OCI-LY1 (cell line): ENCODE results near the gene DRAM1.

Experiments
- H2AFZ ChIP-seq: fragments of 200-600 bp; sonication (generic), shearing (Covaris generic); 2 replicates; pipeline ENCODE4 v1.6.0; 2014; ENCODE audit warnings: antibody characterized with exemption, mild to moderate bottlenecking, low read length
- H3F3A ChIP-seq: fragments of 200-600 bp; sonication (generic), shearing (Covaris generic); 2 replicates; pipeline ENCODE4 v1.6.0; 2014; ENCODE audit warnings: mild to moderate bottlenecking, antibody characterized with exemption, low read length, moderate library complexity; ENCODE audit not compliant: insufficient read depth
- H3K27ac ChIP-seq: fragments of 200-600 bp; sonication (generic); 2 replicates; pipeline ENCODE4 v1.5.1; 2014; ENCODE audit warnings: low read length, mixed run types, mild to moderate bottlenecking, low read depth; ENCODE audit not compliant: poor library complexity, severe bottlenecking
- H3K27me3 ChIP-seq: fragments of 200-600 bp; sonication (generic); 2 replicates; pipeline ENCODE4 v1.6.0; 2014; ENCODE audit warnings: antibody characterized with exemption, mild to moderate bottlenecking, low read length, moderate library complexity; ENCODE audit not compliant: insufficient read depth
- H3K36me3 ChIP-seq: fragments of 200-600 bp; sonication (generic); 2 replicates; pipeline ENCODE4 v1.6.1; 2014; ENCODE audit warnings: mild to moderate bottlenecking, antibody characterized with exemption, low read length, moderate library complexity, mixed read lengths; ENCODE audit not compliant: insufficient read depth
- H3K4me1 ChIP-seq: fragments of 200-600 bp; sonication (generic); 2 replicates; pipeline ENCODE4 v1.5.1; 2014; ENCODE audit warnings: mild to moderate bottlenecking, low read length, moderate library complexity; ENCODE audit not compliant: insufficient read depth, severe bottlenecking
- H3K4me2 ChIP-seq: fragments of 200-600 bp; sonication (generic), shearing (Covaris generic); 2 replicates; pipeline ENCODE4 v1.6.1; 2014; ENCODE audit warnings: low read length
- H3K4me3 ChIP-seq: fragments of 200-600 bp; sonication (generic); 2 replicates; pipeline ENCODE4 v1.5.1; 2014; ENCODE audit warnings: low read length, low read depth, mild to moderate bottlenecking, mixed read lengths; ENCODE audit not compliant: poor library complexity, severe bottlenecking
- H3K79me2 ChIP-seq: fragments of 200-600 bp; shearing (Covaris generic); 2 replicates; pipeline ENCODE4 v1.6.1; 2016; ENCODE audit warnings: mixed run types, low read length, mixed read lengths; ENCODE audit not compliant: insufficient read depth
- H3K9ac ChIP-seq: fragments of 200-600 bp; sonication (generic), shearing (Covaris generic); 2 replicates; pipeline ENCODE4 v1.6.1; 2014; ENCODE audit warnings: mild to moderate bottlenecking, low read length, mixed read lengths
- H3K9me2 ChIP-seq: fragments of 200-600 bp; sonication (generic), shearing (Covaris generic); 2 replicates; pipeline ENCODE4 v1.6.1; 2014; ENCODE audit warnings: low read depth, mild to moderate bottlenecking, low read length, mixed read lengths
- H3K9me3 ChIP-seq: fragments of 200-600 bp; shearing (Covaris generic); 2 replicates; pipeline ENCODE4 v1.6.1; 2014; ENCODE audit warnings: low read length, mixed read lengths
- H4K20me1 ChIP-seq: fragments of 200-600 bp; sonication (generic), shearing (Covaris generic); 2 replicates; pipeline ENCODE4 v1.6.0; 2016; ENCODE audit warnings: mild to moderate bottlenecking, low read length; ENCODE audit not compliant: insufficient read depth
- CTCF ChIP-seq: fragments of 200-600 bp; sonication (generic), shearing (Covaris generic); IDR thresholded peaks from 2 replicates; pipeline ENCODE4 v1.5.1; 2017; ENCODE audit warnings: mild to moderate bottlenecking, antibody characterized with exemption, low read length, moderate library complexity, mixed read lengths
- EZH2 ChIP-seq: fragments of 200-600 bp; sonication (generic), shearing (Covaris generic); IDR thresholded peaks from 2 replicates; pipeline ENCODE4 v1.8.0; 2017; ENCODE audit warnings: borderline replicate concordance, mixed run types, mild to moderate bottlenecking, antibody characterized with exemption, low read length, moderate library complexity, mixed read lengths

The DRAM1 gene

GRCh38 chr12:101923045-101923718 is 45.8 kb downstream of the DRAM1 start:
- H4K20me1 ChIP-seq = no peaks in the 10 kb centered on the region
- no peaks in the 10 kb centered on the region for H3K9me3 ChIP-seq
- no peaks in the 10 kb centered on the region for H3F3A ChIP-seq
- H3K4me3 ChIP-seq = no peak overlapping the region
- no peaks in the 10 kb centered on the region for H3K9me2 ChIP-seq
- H3K9ac ChIP-seq = no peak overlapping the region
- no peak overlapping the region for H3K27ac ChIP-seq
- no peaks in the 10 kb centered on the region for H3K27me3 ChIP-seq
- peaks cover 7% of the 10 kb centered on the region for H3K4me1 ChIP-seq
- TF ChIP-seq EZH2 (no peak), CTCF (no peak)
- H2AFZ ChIP-seq = no peak overlapping the region
- H3K36me3 ChIP-seq = no peaks in the 10 kb centered on the region
- H3K4me2 ChIP-seq = no peak overlapping the region
- no peaks in the 10 kb centered on the region for H3K79me2 ChIP-seq

GRCh38 chr12:101924618-101925017 is 47.2 kb downstream of the DRAM1 start:
- H3F3A ChIP-seq = no peaks in the 10 kb centered on the region
- peak overlapping the region; percentile 54 for H3K4me2 ChIP-seq

DNA sequence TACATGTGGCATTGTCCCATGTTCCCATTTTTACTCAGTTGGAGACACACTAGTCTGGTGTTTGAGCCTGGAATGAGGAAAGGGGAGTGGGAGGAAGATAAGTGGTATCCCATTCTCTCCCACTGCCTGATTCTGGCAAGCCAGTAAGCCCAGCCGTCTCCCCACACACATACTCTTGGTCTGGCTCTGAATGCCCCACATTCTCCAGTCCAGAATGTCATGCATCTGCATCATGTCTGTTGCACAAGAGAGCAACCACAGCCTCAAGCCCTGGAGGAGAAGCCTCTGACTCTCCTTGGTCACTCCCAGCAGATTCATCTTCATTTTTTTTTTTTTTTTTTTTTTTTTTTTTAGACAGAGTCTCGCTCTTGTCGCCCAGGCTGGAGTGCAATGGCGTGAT is 48.0 kb downstream of the DRAM1 start:
- Histone ChIP-seq H3K36me3 (no peaks in the 10 kb centered on the region), H3F3A (no peaks in the 10 kb centered on the region), H4K20me1 (no peaks in the 10 kb centered on the region), H3K4me2 (no peak overlapping the region), H3K79me2 (no peaks in the 10 kb centered on the region), H3K9me3 (no peaks in the 10 kb centered on the region), H3K9me2 (no peaks in the 10 kb centered on the region), H3K27me3 (no peaks in the 10 kb centered on the region), H3K4me1 (peaks cover 7% of the 10 kb centered on the region), H3K4me3 (no peak overlapping the region), H2AFZ (no peak overlapping the region), H3K27ac (no peak overlapping the region), H3K9ac (no peak overlapping the region)
- TF ChIP-seq CTCF = no peak
- no peak for TF ChIP-seq EZH2

More at GRCh38 chr12:101924618-101925017, 47.2 kb downstream of the DRAM1 start:
- Histone ChIP-seq H2AFZ (peak overlapping the region; percentile 16; the same call in 1 of the 2 replicates), H3K4me3 (peak overlapping the region; percentile 40), H3K27ac (no peak overlapping the region), H3K4me1 (peaks cover 7% of the 10 kb centered on the region), H4K20me1 (no peaks in the 10 kb centered on the region), H3K27me3 (no peaks in the 10 kb centered on the region), H3K36me3 (no peaks in the 10 kb centered on the region), H3K9me3 (no peaks in the 10 kb centered on the region), H3K9me2 (no peaks in the 10 kb centered on the region), H3K79me2 (no peaks in the 10 kb centered on the region), H3K9ac (no peak overlapping the region)
- TF ChIP-seq CTCF (no peak), EZH2 (no peak)
